GM18858 (cell line): ENCODE data around the gene TMEM164.

Experiments used
- ATAC-seq: cut with Tn5 transposase; IDR thresholded peaks from one replicate; pipeline ENCODE4 v1.9.1; 2021; ENCODE audit not compliant: unreplicated experiment

TMEM164 gene

GRCh38 chrX:110062919-110063318 lies 60.0 kb downstream of the TMEM164 start:
- ATAC-seq = no peak

GRCh38 chrX:110066488-110067225 lies 63.7 kb downstream of the TMEM164 start:
- ATAC-seq = no peak

GRCh38 chrX:110070970-110071369 lies 68.1 kb downstream of the TMEM164 start:
- ATAC-seq = no peak

- no peak for ATAC-seq
Measured at GRCh38 chrX:110081320-110081719, 78.4 kb downstream of the TMEM164 start.

GRCh38 chrX:110081740-110082139 lies 78.8 kb downstream of the TMEM164 start:
- no peak for ATAC-seq

GRCh38 chrX:110082161-110082560 lies 79.2 kb downstream of the TMEM164 start:
- ATAC-seq = no peak

GRCh38 chrX:110086162-110086915 lies 83.4 kb downstream of the TMEM164 start:
- ATAC-seq = no peak

- ATAC-seq = no peak
Measured at GRCh38 chrX:110086916-110087484, 84.1 kb downstream of the TMEM164 start.

GRCh38 chrX:110087485-110088356 lies 84.8 kb downstream of the TMEM164 start:
- no peak for ATAC-seq

GRCh38 chrX:110089656-110090403 lies 86.9 kb downstream of the TMEM164 start:
- ATAC-seq = no peak

GRCh38 chrX:110097920-110098319 lies 95.0 kb downstream of the TMEM164 start:
- ATAC-seq = no peak

- no peak for ATAC-seq
Measured at GRCh38 chrX:110103344-110103743, 100.4 kb downstream of the TMEM164 start.

GRCh38 chrX:110104078-110104477 lies 101.2 kb downstream of the TMEM164 start:
- no peak for ATAC-seq

- no peak for ATAC-seq
Measured at GRCh38 chrX:110108381-110108821, 105.5 kb downstream of the TMEM164 start.

GRCh38 chrX:110114260-110114776 lies 111.4 kb downstream of the TMEM164 start:
- ATAC-seq = no peak

- ATAC-seq = no peak
Measured at GRCh38 chrX:110116066-110116980, 113.4 kb downstream of the TMEM164 start.

- ATAC-seq = no peak
Measured at GRCh38 chrX:110118530-110118929, 115.6 kb downstream of the TMEM164 start.

- ATAC-seq = no peak
Measured at GRCh38 chrX:110119480-110119879, 116.6 kb downstream of the TMEM164 start.

GRCh38 chrX:110120025-110120424 lies 117.1 kb downstream of the TMEM164 start:
- no peak for ATAC-seq
